Testis (tissue), 3 donors: Measurements from ENCODE around the gene EFCAB12. TPM values are rescaled to one million over a fixed set of nuclear protein-coding genes. Genes with fewer than 3 reads are reported as not detected.
"Not testable (repeated sequence)": the region's sequence is repeated elsewhere in the genome, so short reads cannot be mapped to it uniquely, and the experiment has no call there.

Experiments
- DNase-seq: peaks from one replicate; pipeline ENCODE4 v3.0.0-alpha.2; 2019
- H3K27ac ChIP-seq, 2 donors: fragments of 200-600 bp; sonication (generic); one replicate each; pipeline ENCODE4 v1.5.1; 2019
- H3K27me3 ChIP-seq: fragments of 200-600 bp; sonication (generic); one replicate; pipeline ENCODE4 v1.5.1; 2019
- H3K36me3 ChIP-seq: fragments of 200-600 bp; sonication (generic); one replicate; pipeline ENCODE4 v1.5.1; 2017; ENCODE audit warnings: low read depth; ENCODE audit errors: missing control alignments
- H3K4me1 ChIP-seq: fragments of 200-600 bp; sonication (generic); one replicate; pipeline ENCODE4 v1.5.1; 2019
- H3K4me3 ChIP-seq, 2 donors: fragments of 200-600 bp; sonication (generic); one replicate each; pipeline ENCODE4 v1.5.1; 2017 to 2019
- H3K9me3 ChIP-seq: fragments of 200-600 bp; sonication (generic); one replicate; pipeline ENCODE4 v1.5.1; 2017
- CTCF ChIP-seq, 3 experiments: fragments of 450-650 bp in 2 of 3; fragments of 200-600 bp in 1 of 3; sonication (generic) in 1 of 3; IDR thresholded peaks; one replicate each; pipeline ENCODE4 v1.5.1; 2016 to 2019; ENCODE audit warnings: antibody characterized with exemption in 3 of 3, mild to moderate bottlenecking in 2 of 3, moderate library complexity in 1 of 3
- POLR2A ChIP-seq: fragments of 450-650 bp; IDR thresholded peaks from one replicate; pipeline ENCODE4 v1.6.1; 2017; ENCODE audit warnings: antibody characterized with exemption, mild to moderate bottlenecking, moderate library complexity
- WGBS, 2 donors: methylation state at CpG; one replicate each; pipeline ENCODE4 v1.1.5; 2018; 5-methylcytosine and 5-hydroxymethylcytosine counted together
- intact Hi-C: fragments of 100-400 bp; cut with DNase I; formaldehyde crosslinking; loops from one replicate; pipeline ENCODE4 v1.15.1; 2023; ENCODE audit warnings: low total_unique reads
- polyA plus RNA-seq: library from polyadenylated mRNA; stranded (reverse); fragments of 350-450 nt; fragmentation: Illumina TruSeq; extraction: RNeasy Lipid Tissue Mini Kit (QIAGEN cat#74804); gene quantifications from one replicate; pipeline ENCODE4 v1.2.3, GENCODE V29; 2014; ENCODE audit warnings: low read depth, low replicate concordance; ENCODE audit not compliant: insufficient read depth
- total RNA-seq, 2 donors: library from RNA; depleted of rRNA; stranded (reverse); fragments of >200 nt; gene quantifications; one replicate each; pipeline ENCODE4 v1.2.3, GENCODE V29; 2016

The EFCAB12 gene
- total and polyA plus RNA-seq, 3 donors from 2014 or later: 7.3 to 16.0 (median 13.7) TPM

- intact Hi-C loops: no loop called here
- WGBS, 2 donors: 90 to 98% methylated on average over 4 of the region's 4 CpGs
These were observed 25.8 kb downstream of the EFCAB12 start for GRCh38 chr3:129402616-129403015.

GRCh38 chr3:129402210-129402609, 26.2 kb downstream of the EFCAB12 start:
- WGBS, 2 donors: 88% methylated on average over 7 of the region's 7 CpGs
- H3K36me3 ChIP-seq: no peaks in the 10 kb centered on the region
- peaks cover 11% of the 10 kb centered on the region for H3K4me1 ChIP-seq
- no peak for DNase-seq
- no peaks in the 10 kb centered on the region for H3K9me3 ChIP-seq
- TF ChIP-seq CTCF (IDR thresholded peaks at IDR 0.05): no peak
- no peak for TF ChIP-seq POLR2A
- no peaks in the 10 kb centered on the region for H3K27me3 ChIP-seq
- no peak overlapping the region for H3K27ac ChIP-seq
- intact Hi-C loops: no loop called here
- H3K4me3 ChIP-seq: no peak overlapping the region

More at GRCh38 chr3:129402616-129403015, 25.8 kb downstream of the EFCAB12 start:
- Histone ChIP-seq H3K27me3 (no peaks in the 10 kb centered on the region), H3K4me1 (peaks cover 7% of the 10 kb centered on the region), H3K27ac (no peak overlapping the region), H3K36me3 (no peaks in the 10 kb centered on the region), H3K9me3 (no peaks in the 10 kb centered on the region), H3K4me3 (no peak overlapping the region)
- TF ChIP-seq POLR2A: no peak
- no peak for TF ChIP-seq CTCF (IDR thresholded peaks at IDR 0.05)
- no peak for DNase-seq

GRCh38 chr3:129399895-129400357, 28.5 kb downstream of the EFCAB12 start:
- H3K4me1 ChIP-seq: peaks cover 11% of the 10 kb centered on the region
- peak overlapping the region; percentile 81 to 88 for H3K27ac ChIP-seq
- H3K36me3 ChIP-seq: no peaks in the 10 kb centered on the region
- H3K9me3 ChIP-seq: no peaks in the 10 kb centered on the region
- no peaks in the 10 kb centered on the region for H3K27me3 ChIP-seq
- peak; percentile 15 for DNase-seq
- WGBS, 2 donors: 33 to 50% methylated on average over 8 of the region's 8 CpGs
- H3K4me3 ChIP-seq: peak overlapping the region; percentile 75 to 93
- intact Hi-C loops: no loop called here
- TF ChIP-seq POLR2A (no peak), CTCF (IDR thresholded peaks at IDR 0.05) (no peak)

GRCh38 chr3:129399145-129399894, 29.1 kb downstream of the EFCAB12 start:
- peaks cover 11% of the 10 kb centered on the region for H3K4me1 ChIP-seq
- no peaks in the 10 kb centered on the region for H3K9me3 ChIP-seq
- H3K27me3 ChIP-seq: no peaks in the 10 kb centered on the region
- no peaks in the 10 kb centered on the region for H3K36me3 ChIP-seq
- no peak for TF ChIP-seq POLR2A
- peak; percentile 67 to 79 (median 72) for TF ChIP-seq CTCF (IDR thresholded peaks at IDR 0.05)
- intact Hi-C loops: no loop called here
- peak; percentile 91 for DNase-seq
- 0% methylated on average over 24 to 25 of the region's 25 CpGs for WGBS, 2 donors
- H3K27ac ChIP-seq: peak overlapping the region; percentile 81 to 88
- H3K4me3 ChIP-seq: peak overlapping the region; percentile 75 to 93

GRCh38 chr3:129398803-129399144, 29.7 kb downstream of the EFCAB12 start:
- no peaks in the 10 kb centered on the region for H3K27me3 ChIP-seq
- no peaks in the 10 kb centered on the region for H3K36me3 ChIP-seq
- DNase-seq: peak; percentile 22
- peak overlapping the region; percentile 81 to 88 for H3K27ac ChIP-seq
- 0 to 1% methylated on average over 17 to 18 of the region's 18 CpGs for WGBS, 2 donors
- intact Hi-C loops: no loop called here
- peak overlapping the region; percentile 75 to 93 for H3K4me3 ChIP-seq
- no peaks in the 10 kb centered on the region for H3K9me3 ChIP-seq
- H3K4me1 ChIP-seq: peaks cover 11% of the 10 kb centered on the region
- TF ChIP-seq CTCF (IDR thresholded peaks at IDR 0.05) (no peak), POLR2A (no peak)

GRCh38 chr3:129393760-129394564, 34.5 kb downstream of the EFCAB12 start:
- DNase-seq, H3K36me3 ChIP-seq, H3K27me3 ChIP-seq, H3K27ac ChIP-seq, H3K9me3 ChIP-seq, intact Hi-C loops, H3K4me3 ChIP-seq: not testable (repeated sequence)
- H3K4me1 ChIP-seq: peaks cover 16% of the 10 kb centered on the region
- 84% methylated on average over 16 of the region's 17 CpGs; no CpG with 5 or more reads in 1 of the 2 donors for WGBS, 2 donors
